Testis (tissue), 2 donors: ENCODE measurements around the gene TRAF3IP3.

ENCODE experiments used
- POLR2A ChIP-seq: fragments of 450-650 bp; IDR thresholded peaks from one replicate; pipeline ENCODE4 v1.6.1; 2017; ENCODE audit warnings: antibody characterized with exemption, mild to moderate bottlenecking, moderate library complexity
- TF ChIP-seq, protein P1 (sequence below), 3 experiments: fragments of 450-650 bp in 2 of 3; fragments of 200-600 bp in 1 of 3; sonication (generic) in 1 of 3; IDR thresholded peaks; one replicate each; pipeline ENCODE4 v1.5.1; 2016 to 2019; ENCODE audit warnings: antibody characterized with exemption in 3 of 3, mild to moderate bottlenecking in 2 of 3, moderate library complexity in 1 of 3

DNA sequence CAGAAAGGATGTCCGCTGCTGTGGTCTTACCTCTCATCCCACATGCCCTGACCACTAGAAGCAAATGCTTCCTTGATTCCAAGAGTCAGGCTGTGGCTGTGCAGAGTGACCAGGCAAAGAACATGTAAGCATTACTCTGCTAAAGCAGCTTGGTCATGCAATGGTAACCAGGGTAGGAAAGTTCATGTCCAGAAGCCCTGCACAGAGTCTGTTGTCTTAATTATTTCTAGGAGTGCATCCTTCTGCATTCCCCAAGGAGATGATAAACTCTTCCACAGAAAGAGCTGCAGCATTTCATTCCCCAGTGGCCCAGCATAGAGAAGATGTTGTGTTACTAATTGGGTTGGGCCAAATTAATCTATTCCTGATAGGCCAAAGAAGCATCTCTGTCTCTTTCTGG is 61.8 kb downstream of the TRAF3IP3 start:
- TF ChIP-seq, protein P1, sequence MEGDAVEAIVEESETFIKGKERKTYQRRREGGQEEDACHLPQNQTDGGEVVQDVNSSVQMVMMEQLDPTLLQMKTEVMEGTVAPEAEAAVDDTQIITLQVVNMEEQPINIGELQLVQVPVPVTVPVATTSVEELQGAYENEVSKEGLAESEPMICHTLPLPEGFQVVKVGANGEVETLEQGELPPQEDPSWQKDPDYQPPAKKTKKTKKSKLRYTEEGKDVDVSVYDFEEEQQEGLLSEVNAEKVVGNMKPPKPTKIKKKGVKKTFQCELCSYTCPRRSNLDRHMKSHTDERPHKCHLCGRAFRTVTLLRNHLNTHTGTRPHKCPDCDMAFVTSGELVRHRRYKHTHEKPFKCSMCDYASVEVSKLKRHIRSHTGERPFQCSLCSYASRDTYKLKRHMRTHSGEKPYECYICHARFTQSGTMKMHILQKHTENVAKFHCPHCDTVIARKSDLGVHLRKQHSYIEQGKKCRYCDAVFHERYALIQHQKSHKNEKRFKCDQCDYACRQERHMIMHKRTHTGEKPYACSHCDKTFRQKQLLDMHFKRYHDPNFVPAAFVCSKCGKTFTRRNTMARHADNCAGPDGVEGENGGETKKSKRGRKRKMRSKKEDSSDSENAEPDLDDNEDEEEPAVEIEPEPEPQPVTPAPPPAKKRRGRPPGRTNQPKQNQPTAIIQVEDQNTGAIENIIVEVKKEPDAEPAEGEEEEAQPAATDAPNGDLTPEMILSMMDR (IDR thresholded peaks at IDR 0.05): no peak
- TF ChIP-seq POLR2A: no peak
